OCI-LY7 (cell line): ENCODE results near the gene HSPB6. TPM values are rescaled to one million over a fixed set of nuclear protein-coding genes. Genes with fewer than 3 reads are reported as not detected.
A peak's percentile ranks its signal among the peaks of the same experiment; 100 is the strongest.

Source experiments
- BruUV-seq: library from RNA; stranded (reverse); fragments of 400-500 nt; replicated peaks from 2 replicates; lab custom pipeline; 2021; lab: Mats Ljungman, UMichigan
- CTCF ChIA-PET: fragments of 300-600 bp; sonication (Branson Sonifier 250); formaldehyde crosslinking; loops from one replicate; lab custom pipeline; 2022; ENCODE audit warnings: antibody characterized with exemption; ENCODE audit not compliant: unreplicated experiment; lab: Charles Lee
- POLR2A ChIA-PET: fragments of 300-600 bp; sonication (Branson Sonifier 250); formaldehyde crosslinking; loops from one replicate; lab custom pipeline; 2022; ENCODE audit warnings: antibody characterized with exemption; lab: Charles Lee
- DNase-seq: peaks from one replicate; pipeline ENCODE4 v3.0.0-alpha.2; 2015; ENCODE audit warnings: low spot score
- H2AFZ ChIP-seq: fragments of 200-600 bp; sonication (generic), shearing (Covaris generic); 2 replicates; pipeline ENCODE4 v1.6.1; 2014; ENCODE audit warnings: mild to moderate bottlenecking, antibody characterized with exemption, low read length, moderate library complexity
- H3K27ac ChIP-seq: fragments of 200-600 bp; sonication (generic); 2 replicates; pipeline ENCODE4 v1.5.1; 2014; ENCODE audit warnings: mixed run types, low read depth, mild to moderate bottlenecking, moderate library complexity, low read length, inconsistent platforms; ENCODE audit not compliant: poor library complexity, severe bottlenecking
- H3K36me3 ChIP-seq: fragments of 200-600 bp; sonication (generic); 2 replicates; pipeline ENCODE4 v1.6.1; 2014; ENCODE audit warnings: mild to moderate bottlenecking, antibody characterized with exemption, low read length, moderate library complexity, mixed read lengths; ENCODE audit not compliant: insufficient read depth
- H3K4me1 ChIP-seq: fragments of 200-600 bp; sonication (generic); 2 replicates; pipeline ENCODE4 v1.5.1; 2014; ENCODE audit warnings: mild to moderate bottlenecking, low read length; ENCODE audit not compliant: insufficient read depth, poor library complexity, severe bottlenecking
- H3K4me2 ChIP-seq: fragments of 200-600 bp; sonication (generic); 2 replicates; pipeline ENCODE4 v1.6.1; 2014; ENCODE audit warnings: mild to moderate bottlenecking, low read length
- H3K4me3 ChIP-seq: fragments of 200-600 bp; sonication (generic); 2 replicates; pipeline ENCODE4 v1.5.1; 2014; ENCODE audit warnings: mild to moderate bottlenecking, low read depth, low read length; ENCODE audit not compliant: poor library complexity, severe bottlenecking
- H3K79me2 ChIP-seq: fragments of 200-600 bp; sonication (generic); 2 replicates; pipeline ENCODE4 v1.6.1; 2016; ENCODE audit warnings: low read depth, mild to moderate bottlenecking, low read length, moderate library complexity, mixed read lengths; ENCODE audit not compliant: insufficient read depth
- H3K9me2 ChIP-seq: fragments of 200-600 bp; sonication (generic); 2 replicates; pipeline ENCODE4 v1.6.1; 2016; ENCODE audit warnings: mild to moderate bottlenecking, low read length, mixed read lengths; ENCODE audit not compliant: insufficient read depth
- H3K9me3 ChIP-seq: fragments of 200-600 bp; sonication (generic); 2 replicates; pipeline ENCODE4 v1.6.1; 2014; ENCODE audit warnings: mild to moderate bottlenecking, mixed run types, low read length, mixed read lengths
- H4K20me1 ChIP-seq: fragments of 200-600 bp; sonication (generic); 2 replicates; pipeline ENCODE4 v1.6.1; 2014; ENCODE audit warnings: mild to moderate bottlenecking, antibody characterized with exemption, low read length, moderate library complexity, mixed read lengths; ENCODE audit not compliant: insufficient read depth
- CTCF ChIP-seq: fragments of 200-600 bp; sonication (generic); conservative IDR thresholded peaks from 2 replicates; pipeline ENCODE4 v1.5.1; 2014; ENCODE audit warnings: mild to moderate bottlenecking, antibody characterized with exemption, low read length, moderate library complexity, mixed read lengths
- EZH2phosphoT487 ChIP-seq: fragments of 200-600 bp; sonication (generic); IDR thresholded peaks from 2 replicates; pipeline ENCODE4 v1.6.1; 2018; ENCODE audit warnings: low read depth, borderline replicate concordance, mild to moderate bottlenecking, mixed run types, antibody characterized with exemption, low read length, moderate library complexity, mixed read lengths
- intact Hi-C: fragments of 100-400 bp; cut with micrococcal nuclease; formaldehyde crosslinking; loops from one replicate; pipeline ENCODE4 v1.10.0; 2022; ENCODE audit not compliant: unreplicated experiment
- total RNA-seq, 2 experiments: library from RNA; depleted of rRNA in 1 of 2; stranded (reverse); fragments of >200 nt in 1 of 2; shearing (Covaris generic) in 1 of 2; gene quantifications; 2 replicates each; pipeline ENCODE4 v1.2.3, GENCODE V29; 2014 to 2022

HSPB6 gene
- total RNA-seq, 2 experiments from 2014 or later = 1.7 TPM; not detected in 1

- H3K36me3 ChIP-seq = peaks cover 28% of the 10 kb centered on the region
- H3K9me2 ChIP-seq = no peaks in the 10 kb centered on the region
- no peak for DNase-seq
- CTCF ChIA-PET = no interaction called here
- peak overlapping the region; percentile 12; the same call in 1 of the 2 replicates for H2AFZ ChIP-seq
- intact Hi-C loops = loop anchor here (1.0 to 5.0 kb wide), 3 partner anchors 9 to 145 kb away; partner anchors contain the start of genes HCST, KMT2B, LIN37 and NFKBID
- H4K20me1 ChIP-seq = no peaks in the 10 kb centered on the region
- BruUV-seq = TSS peak; percentile 94
- peak overlapping the region; percentile 66 for H3K4me2 ChIP-seq
- peaks cover 13% of the 10 kb centered on the region; the same call in 1 of the 2 replicates for H3K79me2 ChIP-seq
- peak overlapping the region; percentile 96 for H3K4me3 ChIP-seq
- peak overlapping the region; percentile 59 for H3K27ac ChIP-seq
- 0 out of 2 replicates have a peak, but pooled peaks cover 8% of the 10 kb centered on the region for H3K9me3 ChIP-seq
- no peak for TF ChIP-seq CTCF
- TF ChIP-seq EZH2phosphoT487 = no peak
- H3K4me1 ChIP-seq = peaks cover 21% of the 10 kb centered on the region
- POLR2A ChIA-PET = no interaction called here
Observed at GRCh38 chr19:35757231-35757748, 461 bp upstream of the HSPB6 start.

- Histone ChIP-seq H3K9me3 (0 out of 2 replicates have a peak, but pooled peaks cover 6% of the 10 kb centered on the region), H3K4me3 (no peak overlapping the region), H3K9me2 (no peaks in the 10 kb centered on the region), H4K20me1 (no peaks in the 10 kb centered on the region), H3K79me2 (peaks cover 13% of the 10 kb centered on the region; the same call in 1 of the 2 replicates), H3K36me3 (peaks cover 17% of the 10 kb centered on the region), H3K4me1 (peaks cover 21% of the 10 kb centered on the region), H3K4me2 (no peak overlapping the region), H2AFZ (no peak overlapping the region), H3K27ac (no peak overlapping the region)
- DNase-seq = no peak
- no peak for TF ChIP-seq EZH2phosphoT487
- TF ChIP-seq CTCF = no peak
- POLR2A ChIA-PET = no interaction called here
- CTCF ChIA-PET = no interaction called here
- intact Hi-C loops = loop anchor here (5.0 kb wide), 2 partner anchors 38 to 147 kb away; partner anchors contain the start of genes HCST, KMT2B and NFKBID
- BruUV-seq = no TSS peak
Observed at GRCh38 chr19:35755550-35756376, 1.1 kb downstream of the HSPB6 start.
